Activated effector memory CD4-positive, alpha-beta T cell treated with anti-CD3 and anti-CD28 coated beads, Interleukin-2, amount 50 U/mL, for 16 hours (primary cell): Measurements from ENCODE around the gene PLA2G10.
"Not testable (repeated sequence)": the region's sequence is repeated elsewhere in the genome, so short reads cannot be mapped to it uniquely, and the experiment has no call there.

ENCODE experiments used
- DNase-seq: peaks from one replicate; pipeline ENCODE4 v3.0.0-alpha.2; 2020

Gene PLA2G10

GRCh38 chr16:14658063-14658462 lies 36.0 kb downstream of the PLA2G10 start:
- no peak for DNase-seq

DNA sequence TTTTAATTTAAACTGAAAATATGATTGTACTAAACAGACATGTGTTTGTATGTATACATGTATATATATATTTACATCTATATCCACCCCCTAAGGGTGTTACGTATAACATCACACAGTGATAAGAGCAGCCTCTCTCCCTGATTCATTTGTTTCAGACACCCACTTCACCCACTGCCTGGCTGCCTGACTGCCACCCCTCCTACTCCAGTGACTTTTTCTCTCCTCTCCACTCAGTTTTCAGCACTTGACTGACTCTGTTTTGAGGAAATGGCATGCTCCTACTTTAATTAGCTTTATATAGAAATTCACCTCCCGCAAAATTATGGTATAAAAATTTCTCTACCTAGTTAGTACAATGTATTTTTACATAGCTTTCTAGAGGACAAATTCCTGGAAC lies 41.4 kb downstream of the PLA2G10 start:
- DNase-seq, result no peak

- no peak for DNase-seq
Observed at GRCh38 chr16:14650629-14651028, 43.5 kb downstream of the PLA2G10 start.

- peak; percentile 10 for DNase-seq
Observed at GRCh38 chr16:14649816-14650215, 44.3 kb downstream of the PLA2G10 start.

- DNase-seq, result no peak
Observed at GRCh38 chr16:14641926-14642325, 52.2 kb downstream of the PLA2G10 start.

- DNase-seq, result no peak
Observed at GRCh38 chr16:14641206-14641605, 52.9 kb downstream of the PLA2G10 start.

DNA sequence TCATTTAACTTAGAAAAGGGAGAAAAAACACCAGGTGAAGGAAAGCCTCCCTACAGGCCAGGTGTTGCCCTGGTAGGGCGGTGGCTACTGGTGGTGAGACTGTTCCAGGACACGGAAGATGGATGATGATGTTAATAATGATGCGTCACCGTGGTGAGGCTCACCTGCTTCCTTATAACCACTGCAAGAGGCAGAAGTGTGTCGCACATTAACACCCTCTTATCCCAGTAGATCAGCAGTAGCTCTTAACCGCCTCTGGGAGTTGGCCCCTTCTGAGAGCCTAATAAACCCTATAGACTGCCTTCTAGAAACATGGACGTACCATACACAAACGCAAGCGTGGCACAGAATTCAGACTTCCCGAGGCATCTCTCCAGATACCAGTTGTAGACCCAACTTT lies 53.6 kb downstream of the PLA2G10 start:
- no peak for DNase-seq

DNA sequence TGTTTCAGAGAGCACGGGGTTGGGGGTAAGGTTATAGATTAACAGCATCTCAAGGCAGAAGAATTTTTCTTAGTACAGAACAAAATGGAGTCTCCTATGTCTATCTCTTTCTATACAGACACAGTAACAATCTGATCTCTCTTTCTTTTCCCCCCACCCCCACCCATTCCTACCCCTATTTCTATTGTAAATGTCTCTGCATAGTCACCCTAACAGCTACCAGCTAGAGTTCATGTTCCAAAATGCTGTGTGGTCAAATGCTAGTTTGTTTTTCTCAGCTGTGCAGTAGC lies 57.2 kb downstream of the PLA2G10 start:
- not testable (repeated sequence) for DNase-seq

GRCh38 chr16:14636179-14636950 lies 57.7 kb downstream of the PLA2G10 start:
- DNase-seq, result not testable (repeated sequence)

- DNase-seq, result no peak
Observed at GRCh38 chr16:14635395-14636165, 58.5 kb downstream of the PLA2G10 start.

DNA sequence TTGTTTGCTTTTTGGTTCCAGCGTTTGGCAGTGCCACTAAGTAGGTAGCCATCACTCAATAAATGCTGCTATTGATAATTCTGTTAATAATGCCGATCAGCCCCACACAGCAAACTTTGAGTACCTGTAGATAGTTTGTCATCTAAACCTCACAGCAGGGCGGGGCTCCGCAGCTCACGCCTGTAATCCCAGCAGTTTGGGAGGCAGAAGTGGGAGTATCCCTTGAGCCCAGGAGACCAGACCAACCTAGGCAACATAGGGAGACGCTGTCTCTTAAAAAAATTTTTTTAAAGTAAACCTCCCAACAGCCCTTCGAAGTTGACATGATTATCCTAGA lies 59.8 kb downstream of the PLA2G10 start:
- no peak for DNase-seq

- DNase-seq, result peak; percentile 100
Observed at GRCh38 chr16:14632693-14633569, 61.2 kb downstream of the PLA2G10 start, which contains the start of gene BFAR. Gene BFAR (plus strand): TSS chr16:14632951. CDS start chr16:14644347, 11,396 bp downstream.

DNA sequence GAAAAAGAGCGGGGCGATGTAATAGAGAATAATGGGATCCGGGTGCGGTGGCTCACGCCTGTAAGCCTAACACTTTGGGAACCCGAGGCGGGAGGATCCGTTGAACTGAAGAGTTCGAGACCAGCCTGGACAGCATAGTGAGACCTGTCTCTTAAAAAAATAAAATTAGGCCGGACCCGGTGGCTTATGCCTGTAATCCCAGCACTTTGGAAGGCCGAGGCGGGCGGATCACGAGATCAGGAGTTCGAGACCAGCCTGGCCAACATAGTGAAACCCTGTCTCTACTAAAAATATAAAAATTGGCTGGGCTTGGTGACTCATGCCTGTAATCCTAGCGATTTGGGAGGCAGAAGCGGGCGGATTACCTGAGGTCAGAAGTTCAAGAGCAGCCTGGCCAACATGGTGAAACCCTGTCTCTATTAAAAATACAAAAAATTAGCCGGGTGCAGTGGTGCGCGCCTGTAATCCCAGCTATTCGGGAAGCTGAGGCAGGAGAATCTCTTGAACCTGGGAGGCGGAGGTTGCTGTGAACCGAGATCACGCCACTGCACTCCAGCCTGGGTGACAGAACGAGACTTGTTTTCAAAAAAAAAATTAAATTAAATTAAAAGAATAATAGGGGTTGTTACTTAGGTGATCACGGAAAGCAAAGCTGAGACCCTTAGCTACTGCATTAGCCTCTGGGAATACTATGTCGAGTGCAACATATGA lies 63.3 kb downstream of the PLA2G10 start:
- DNase-seq, result not testable (repeated sequence)

DNA sequence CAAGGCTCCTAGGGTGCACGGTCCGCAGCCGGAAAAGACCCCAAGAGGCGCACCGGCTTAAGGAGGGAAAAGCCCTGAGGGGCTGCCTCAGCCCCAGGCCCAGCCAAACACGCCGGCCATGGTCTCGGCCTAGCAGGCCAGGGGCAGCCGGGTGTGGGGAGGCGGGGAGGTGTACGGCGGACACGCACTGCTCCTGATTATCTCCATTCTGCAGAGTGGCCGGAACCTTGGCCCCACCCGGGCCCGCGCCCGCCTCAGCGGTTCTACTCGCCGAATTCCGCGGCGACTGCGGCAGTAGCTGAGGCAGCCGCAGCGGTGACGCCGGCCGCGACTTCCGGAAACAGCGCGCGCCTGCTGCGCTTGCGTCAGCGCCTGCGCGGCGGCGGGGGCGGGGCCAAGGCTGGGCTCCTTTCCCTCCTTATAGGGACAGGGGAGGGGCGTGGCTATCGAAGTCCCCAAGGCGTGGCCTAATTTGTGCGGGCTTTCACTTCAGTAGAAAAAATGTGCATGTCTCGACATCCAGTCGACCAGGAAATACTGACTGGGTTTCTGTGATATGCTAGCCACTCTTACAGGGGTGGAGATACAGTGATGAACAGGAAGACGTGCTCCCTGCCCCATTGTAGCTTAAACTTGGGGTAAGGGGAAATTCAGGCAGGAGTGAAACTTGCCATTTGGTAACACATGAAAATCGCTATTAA lies 64.0 kb downstream of the PLA2G10 start, which contains the start of gene PARN:
Gene PARN, minus strand, starts transcription at position 342 of the 701 bp plus-strand sequence. Its CDS starts 135 bp downstream, at position 207.
- DNase-seq, result peak; percentile 99

DNA sequence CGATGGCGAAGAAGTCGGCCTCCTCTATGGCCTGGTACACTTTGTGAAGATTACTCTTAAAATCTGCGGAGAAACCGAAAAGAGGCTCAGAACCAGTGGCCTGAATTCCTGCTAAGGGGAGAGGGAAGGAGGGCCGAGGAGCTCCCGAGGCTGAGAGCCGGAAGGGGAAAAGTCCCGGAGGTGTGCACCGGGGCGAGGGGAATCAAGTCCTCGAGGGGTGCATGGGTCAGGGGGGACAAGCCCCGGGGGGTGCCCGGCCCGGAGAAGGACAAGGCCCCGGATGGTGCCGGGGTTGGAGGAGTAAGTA lies 64.5 kb downstream of the PLA2G10 start:
- no peak for DNase-seq

DNA sequence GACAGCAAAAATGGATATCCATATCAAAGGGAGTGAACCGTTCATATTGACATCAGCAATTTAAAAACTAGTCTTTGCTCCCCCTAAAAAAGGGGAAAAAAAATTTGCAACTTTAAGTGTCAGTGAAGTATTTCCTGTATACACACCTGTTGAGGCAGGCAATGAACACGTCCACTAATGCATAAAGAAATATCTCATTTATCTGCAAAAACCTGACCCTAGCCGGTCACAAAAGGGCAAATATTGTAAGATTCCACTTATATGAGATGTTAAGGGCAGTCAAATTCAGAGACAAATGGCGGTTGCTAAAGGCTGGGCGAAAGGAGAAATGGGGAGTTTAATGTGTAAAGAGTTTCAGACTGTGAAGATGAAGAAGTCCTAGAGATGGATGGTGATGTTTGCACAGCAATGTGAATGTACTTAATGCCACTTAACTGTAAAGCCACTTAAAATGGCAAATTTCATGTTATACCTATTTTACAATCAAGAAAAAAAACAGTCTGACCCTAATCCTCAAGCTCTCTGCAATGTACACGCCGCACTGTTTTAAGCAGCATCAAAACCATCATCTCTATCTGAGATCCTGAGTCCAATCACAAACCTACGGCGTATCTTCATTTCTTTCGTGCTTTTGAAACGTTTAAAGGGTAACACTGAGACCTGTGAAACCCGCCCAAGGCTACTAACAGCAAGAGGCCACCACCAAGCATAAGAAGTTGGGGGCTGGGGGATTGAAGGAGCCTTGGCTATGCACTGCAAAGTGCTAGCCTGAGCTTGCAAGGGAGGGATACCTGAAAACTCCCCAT lies 65.1 kb downstream of the PLA2G10 start:
- DNase-seq, result no peak

GRCh38 chr16:14627078-14627477 lies 67.0 kb downstream of the PLA2G10 start:
- no peak for DNase-seq
